HUES48 (cell line): ENCODE results near the gene SEM1.

Experiments
- H3K27ac ChIP-seq: one replicate; pipeline ENCODE4 v1.7.0; 2013; ENCODE audit warnings: low read depth, low read length, inconsistent platforms
- H3K27me3 ChIP-seq: 2 replicates; pipeline ENCODE4 v1.6.1; 2013; ENCODE audit warnings: mild to moderate bottlenecking, low read length; ENCODE audit not compliant: control insufficient read depth, insufficient read depth
- H3K36me3 ChIP-seq: 2 replicates; pipeline ENCODE4 v1.6.1; 2013; ENCODE audit warnings: low read length; ENCODE audit not compliant: control insufficient read depth, insufficient read depth
- H3K4me1 ChIP-seq: 2 replicates; pipeline ENCODE4 v1.6.1; 2013; ENCODE audit warnings: mild to moderate bottlenecking, low read length; ENCODE audit not compliant: control insufficient read depth, insufficient read depth
- H3K4me3 ChIP-seq: 2 replicates; pipeline ENCODE4 v1.5.1; 2013; ENCODE audit warnings: mild to moderate bottlenecking, low read depth, low read length
- H3K9ac ChIP-seq: 2 replicates; pipeline ENCODE4 v1.6.1; 2013; ENCODE audit warnings: mild to moderate bottlenecking, low read depth, low read length, moderate library complexity
- H3K9me3 ChIP-seq: 2 replicates; pipeline ENCODE4 v1.6.1; 2013; ENCODE audit warnings: low read length; ENCODE audit not compliant: control insufficient read depth, insufficient read depth

Gene SEM1

GRCh38 chr7:96640054-96640453 lies 69.6 kb downstream of the SEM1 start:
- Histone ChIP-seq H3K4me1 (no peaks in the 10 kb centered on the region), H3K9ac (no peak overlapping the region), H3K27ac (no peak overlapping the region), H3K9me3 (no peaks in the 10 kb centered on the region), H3K4me3 (no peak overlapping the region), H3K27me3 (no peaks in the 10 kb centered on the region), H3K36me3 (no peaks in the 10 kb centered on the region)
